ENCODE measurements around the gene CLTRN.
"Not testable (repeated sequence)": the region's sequence is repeated elsewhere in the genome, so short reads cannot be mapped to it uniquely, and the experiment has no call there.

DNA sequence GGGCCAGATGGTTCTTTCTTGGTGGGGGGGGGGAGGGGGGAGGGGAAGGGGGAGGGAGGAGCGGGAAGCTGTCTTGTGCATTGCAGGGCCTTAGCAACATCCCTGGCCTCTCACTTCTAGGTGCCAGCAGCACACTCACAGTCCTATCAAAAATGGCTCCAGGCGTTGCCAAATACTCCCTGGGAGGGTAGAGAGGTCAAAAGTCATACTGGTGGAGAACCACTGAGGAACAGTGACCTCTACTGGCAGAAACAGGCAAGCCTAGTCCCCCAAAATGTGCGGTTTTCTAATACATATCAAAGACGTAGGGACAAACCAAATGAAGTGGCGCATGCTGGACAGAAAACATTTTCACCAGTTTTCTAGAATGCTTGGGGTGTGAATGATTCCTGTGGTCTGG, 39.2 kb upstream of the CLTRN start:
- TF ChIP-seq, protein P1, sequence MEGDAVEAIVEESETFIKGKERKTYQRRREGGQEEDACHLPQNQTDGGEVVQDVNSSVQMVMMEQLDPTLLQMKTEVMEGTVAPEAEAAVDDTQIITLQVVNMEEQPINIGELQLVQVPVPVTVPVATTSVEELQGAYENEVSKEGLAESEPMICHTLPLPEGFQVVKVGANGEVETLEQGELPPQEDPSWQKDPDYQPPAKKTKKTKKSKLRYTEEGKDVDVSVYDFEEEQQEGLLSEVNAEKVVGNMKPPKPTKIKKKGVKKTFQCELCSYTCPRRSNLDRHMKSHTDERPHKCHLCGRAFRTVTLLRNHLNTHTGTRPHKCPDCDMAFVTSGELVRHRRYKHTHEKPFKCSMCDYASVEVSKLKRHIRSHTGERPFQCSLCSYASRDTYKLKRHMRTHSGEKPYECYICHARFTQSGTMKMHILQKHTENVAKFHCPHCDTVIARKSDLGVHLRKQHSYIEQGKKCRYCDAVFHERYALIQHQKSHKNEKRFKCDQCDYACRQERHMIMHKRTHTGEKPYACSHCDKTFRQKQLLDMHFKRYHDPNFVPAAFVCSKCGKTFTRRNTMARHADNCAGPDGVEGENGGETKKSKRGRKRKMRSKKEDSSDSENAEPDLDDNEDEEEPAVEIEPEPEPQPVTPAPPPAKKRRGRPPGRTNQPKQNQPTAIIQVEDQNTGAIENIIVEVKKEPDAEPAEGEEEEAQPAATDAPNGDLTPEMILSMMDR (IDR thresholded peaks at IDR 0.05): not testable (repeated sequence)
- TF ChIP-seq POLR2A (IDR thresholded peaks at IDR 0.05): not testable (repeated sequence)
